Thyroid gland (tissue), 4 donors: ENCODE results near the gene CDC42SE1.

Source experiments
- POLR2A ChIP-seq, 2 donors: fragments of 450-650 bp; IDR thresholded peaks; one replicate each; pipeline ENCODE4 v1.6.1; 2017; ENCODE audit warnings: antibody characterized with exemption in 2 of 2, mild to moderate bottlenecking in 2 of 2, moderate library complexity in 1 of 2
- TF ChIP-seq, protein P1 (sequence below), 6 experiments: fragments of 200-600 bp in 3 of 6; fragments of 450-650 bp in 3 of 6; sonication (generic) in 3 of 6; IDR thresholded peaks; one replicate each; pipeline ENCODE4 v1.5.1; 2016 to 2019; ENCODE audit warnings: antibody characterized with exemption in 6 of 6, mild to moderate bottlenecking in 2 of 6, inconsistent platforms in 1 of 6, moderate library complexity in 1 of 6

DNA sequence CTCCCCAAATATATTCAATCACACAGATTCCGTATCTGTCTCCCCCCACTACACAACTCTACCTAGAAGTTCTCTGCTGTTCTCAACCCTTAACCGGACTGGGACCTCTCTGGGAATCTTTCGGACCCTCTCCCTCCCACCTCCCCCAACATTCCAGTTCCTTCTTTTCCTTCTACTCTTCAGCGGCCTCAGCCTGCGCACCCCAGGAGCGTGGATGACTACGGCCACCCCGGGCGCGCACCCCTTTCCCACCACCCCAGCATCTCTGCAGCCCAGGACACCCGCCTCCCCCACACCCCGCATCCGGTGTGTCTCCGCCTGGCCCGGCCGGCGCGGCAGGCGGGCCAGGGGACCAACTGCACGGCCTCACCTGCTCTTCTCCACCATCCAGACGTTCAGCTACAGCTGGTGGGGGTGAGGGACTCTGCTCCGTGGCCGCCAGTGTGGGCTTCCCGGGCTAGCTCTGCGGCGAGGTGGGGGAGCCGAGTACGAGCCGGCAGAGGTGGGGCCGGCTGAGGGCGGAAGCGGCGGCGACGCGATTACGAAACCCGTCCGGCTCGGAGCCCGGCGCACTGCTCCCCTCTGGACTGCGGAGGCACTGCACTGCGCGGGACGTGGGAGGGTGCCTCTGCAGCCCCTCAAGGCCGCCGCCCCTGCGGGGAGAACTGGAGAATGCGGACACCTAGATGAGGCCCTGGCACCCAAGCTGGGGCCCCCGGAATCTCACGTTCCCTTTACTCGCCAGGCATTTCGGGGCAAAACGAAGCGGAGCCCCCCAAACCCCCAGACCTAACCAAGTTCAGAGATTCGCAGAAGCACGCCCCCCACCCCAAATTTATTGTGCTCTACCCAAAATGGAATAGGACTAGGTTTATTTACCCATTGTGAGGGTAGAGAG, at the start of gene CDC42SE1:
- TF ChIP-seq, protein P1, sequence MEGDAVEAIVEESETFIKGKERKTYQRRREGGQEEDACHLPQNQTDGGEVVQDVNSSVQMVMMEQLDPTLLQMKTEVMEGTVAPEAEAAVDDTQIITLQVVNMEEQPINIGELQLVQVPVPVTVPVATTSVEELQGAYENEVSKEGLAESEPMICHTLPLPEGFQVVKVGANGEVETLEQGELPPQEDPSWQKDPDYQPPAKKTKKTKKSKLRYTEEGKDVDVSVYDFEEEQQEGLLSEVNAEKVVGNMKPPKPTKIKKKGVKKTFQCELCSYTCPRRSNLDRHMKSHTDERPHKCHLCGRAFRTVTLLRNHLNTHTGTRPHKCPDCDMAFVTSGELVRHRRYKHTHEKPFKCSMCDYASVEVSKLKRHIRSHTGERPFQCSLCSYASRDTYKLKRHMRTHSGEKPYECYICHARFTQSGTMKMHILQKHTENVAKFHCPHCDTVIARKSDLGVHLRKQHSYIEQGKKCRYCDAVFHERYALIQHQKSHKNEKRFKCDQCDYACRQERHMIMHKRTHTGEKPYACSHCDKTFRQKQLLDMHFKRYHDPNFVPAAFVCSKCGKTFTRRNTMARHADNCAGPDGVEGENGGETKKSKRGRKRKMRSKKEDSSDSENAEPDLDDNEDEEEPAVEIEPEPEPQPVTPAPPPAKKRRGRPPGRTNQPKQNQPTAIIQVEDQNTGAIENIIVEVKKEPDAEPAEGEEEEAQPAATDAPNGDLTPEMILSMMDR (IDR thresholded peaks at IDR 0.05) = peak; percentile 68 to 93 (median 90)
- TF ChIP-seq POLR2A (IDR thresholded peaks at IDR 0.05) = peak in 1 of 2 donors; percentile 88
